Activated naive CD8-positive, alpha-beta T cell treated with anti-CD3 and anti-CD28 coated beads, Interleukin-2, amount 50 U/mL, for 16 hours (primary cell): ENCODE data around the gene SLC16A8.
"Not testable (repeated sequence)": the region's sequence is repeated elsewhere in the genome, so short reads cannot be mapped to it uniquely, and the experiment has no call there.

Experiments used
- DNase-seq: peaks from one replicate; pipeline ENCODE4 v3.0.0-alpha.2; 2020; ENCODE audit warnings: low read depth, low spot score

SLC16A8 gene

DNA sequence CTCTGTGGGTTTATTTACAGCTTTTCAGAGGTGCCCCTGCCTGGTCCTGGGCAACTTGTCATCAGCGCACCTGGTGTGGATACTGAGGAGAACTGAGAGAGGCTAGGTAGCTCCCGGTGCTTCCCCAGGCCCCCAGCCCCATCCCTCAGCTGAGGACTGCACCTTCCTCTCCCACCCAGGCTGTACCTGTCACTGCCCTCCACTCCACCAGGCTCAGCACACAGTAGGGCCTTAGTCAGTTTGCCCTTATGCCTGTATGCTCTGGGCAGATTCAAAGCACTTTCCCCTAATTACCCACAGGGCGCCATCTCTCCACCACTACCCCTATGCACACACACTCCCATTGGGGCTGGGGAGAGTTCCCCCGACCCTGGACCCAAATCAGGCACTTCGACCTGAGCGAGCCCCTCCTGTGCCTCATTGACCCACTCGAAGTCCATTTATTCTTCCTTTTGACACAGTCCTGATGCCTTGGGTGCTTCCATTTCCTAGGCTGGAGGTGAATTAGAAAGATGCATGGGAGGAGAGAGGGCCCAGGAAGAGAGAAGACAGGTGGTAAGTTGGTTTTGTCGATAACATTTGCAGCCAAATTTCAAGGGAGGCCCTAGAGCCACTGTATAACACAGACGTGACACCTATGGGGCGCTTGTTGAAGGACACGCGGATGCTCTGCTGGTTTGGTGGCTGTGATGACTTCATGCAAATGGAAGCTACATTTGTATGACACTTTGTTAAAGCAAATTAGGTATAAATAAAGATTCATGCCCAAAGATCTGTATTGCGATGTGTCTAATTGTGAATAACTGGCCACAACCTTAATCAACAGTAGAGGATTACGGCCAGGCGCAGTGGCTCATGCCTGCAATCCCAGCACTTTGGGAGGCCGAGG is 40.6 kb downstream of the SLC16A8 start:
- no peak for DNase-seq

DNA sequence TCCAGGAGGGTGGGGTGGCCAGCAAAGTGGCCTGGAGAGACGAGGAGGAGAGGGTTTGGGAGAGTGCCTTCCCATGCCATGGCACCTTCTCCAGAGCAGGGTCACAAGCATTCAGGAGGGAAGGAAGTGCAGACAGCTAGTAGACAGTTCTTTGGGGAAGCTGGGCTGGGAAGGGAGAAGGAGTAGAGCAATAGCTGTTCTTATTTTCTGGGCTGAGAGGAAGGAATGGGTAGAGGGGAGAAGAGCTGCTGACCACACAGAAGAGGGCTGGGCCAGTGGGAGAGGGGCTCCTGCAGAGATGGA is 41.5 kb downstream of the SLC16A8 start:
- DNase-seq: no peak

DNA sequence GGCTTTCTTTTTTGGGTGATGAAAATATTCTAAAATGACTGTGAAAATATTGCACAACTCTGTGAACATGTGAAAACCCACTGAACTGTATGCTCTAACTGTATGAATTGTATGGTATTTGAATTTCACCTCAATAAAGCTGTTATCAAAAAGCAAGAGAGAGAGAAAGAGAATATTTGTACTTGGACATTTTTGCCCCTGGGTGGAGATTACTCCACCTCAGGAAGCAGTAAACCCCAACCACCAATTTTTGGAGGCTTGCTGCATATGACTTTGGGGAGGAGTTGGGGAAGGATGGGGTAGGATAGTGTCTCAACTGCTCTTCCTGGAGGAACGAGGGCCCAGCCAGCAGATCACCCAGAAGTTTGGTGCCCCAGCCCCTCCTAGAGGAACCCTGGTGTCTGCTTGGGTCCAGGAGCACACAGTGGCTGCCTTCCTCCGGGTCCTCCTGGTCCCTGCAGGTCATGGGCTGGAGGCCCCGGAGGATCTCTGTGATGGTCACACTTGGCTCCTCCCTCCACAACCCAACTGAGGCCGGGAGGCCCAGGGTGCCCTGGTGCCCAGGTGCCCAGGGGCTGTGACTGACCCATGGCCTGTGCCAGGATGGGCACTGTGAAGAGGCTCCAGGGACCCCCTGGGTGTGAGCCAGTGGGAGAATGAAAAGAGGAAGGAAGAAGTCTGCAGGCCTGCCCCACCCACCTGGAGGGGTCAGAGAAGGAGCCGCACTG is 42.1 kb downstream of the SLC16A8 start:
- DNase-seq: no peak

DNA sequence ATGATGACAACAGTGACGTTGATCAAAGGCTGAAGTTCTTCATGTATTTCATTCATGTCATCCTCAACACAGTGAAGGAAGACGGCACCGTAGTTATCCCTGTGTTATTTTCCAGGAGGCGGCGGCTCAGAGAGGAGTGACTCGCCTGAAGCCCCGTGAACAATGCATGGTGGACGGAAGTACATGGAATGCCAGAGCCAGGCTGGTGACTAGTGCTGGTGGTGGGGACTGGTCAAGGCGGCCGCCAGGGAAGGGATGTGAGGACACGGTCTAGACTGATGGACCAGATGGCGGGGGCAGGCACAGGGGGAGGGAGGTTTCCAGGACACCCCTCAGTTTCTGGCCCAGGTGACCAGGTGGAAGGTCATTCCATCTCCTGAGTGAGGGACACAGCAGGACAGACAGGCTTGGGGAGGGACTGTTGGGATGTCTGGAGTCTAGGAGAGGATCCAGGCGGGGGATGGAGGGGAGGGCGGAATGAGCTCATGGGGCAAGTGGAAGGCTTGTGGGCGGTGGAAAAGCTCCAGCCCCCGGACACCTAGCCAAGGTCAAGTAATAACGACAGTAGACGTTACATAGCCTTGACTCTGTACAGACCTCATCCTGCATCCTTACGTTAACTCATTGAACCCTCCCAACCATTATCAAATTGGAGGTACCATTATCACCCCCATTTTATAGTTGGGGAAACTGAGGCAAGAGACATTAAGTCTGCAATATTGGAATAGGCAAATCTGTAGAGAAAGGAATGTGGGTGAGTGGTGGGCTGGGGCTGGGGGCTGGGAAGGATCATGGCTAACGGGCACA is 42.8 kb downstream of the SLC16A8 start:
- no peak for DNase-seq

DNA sequence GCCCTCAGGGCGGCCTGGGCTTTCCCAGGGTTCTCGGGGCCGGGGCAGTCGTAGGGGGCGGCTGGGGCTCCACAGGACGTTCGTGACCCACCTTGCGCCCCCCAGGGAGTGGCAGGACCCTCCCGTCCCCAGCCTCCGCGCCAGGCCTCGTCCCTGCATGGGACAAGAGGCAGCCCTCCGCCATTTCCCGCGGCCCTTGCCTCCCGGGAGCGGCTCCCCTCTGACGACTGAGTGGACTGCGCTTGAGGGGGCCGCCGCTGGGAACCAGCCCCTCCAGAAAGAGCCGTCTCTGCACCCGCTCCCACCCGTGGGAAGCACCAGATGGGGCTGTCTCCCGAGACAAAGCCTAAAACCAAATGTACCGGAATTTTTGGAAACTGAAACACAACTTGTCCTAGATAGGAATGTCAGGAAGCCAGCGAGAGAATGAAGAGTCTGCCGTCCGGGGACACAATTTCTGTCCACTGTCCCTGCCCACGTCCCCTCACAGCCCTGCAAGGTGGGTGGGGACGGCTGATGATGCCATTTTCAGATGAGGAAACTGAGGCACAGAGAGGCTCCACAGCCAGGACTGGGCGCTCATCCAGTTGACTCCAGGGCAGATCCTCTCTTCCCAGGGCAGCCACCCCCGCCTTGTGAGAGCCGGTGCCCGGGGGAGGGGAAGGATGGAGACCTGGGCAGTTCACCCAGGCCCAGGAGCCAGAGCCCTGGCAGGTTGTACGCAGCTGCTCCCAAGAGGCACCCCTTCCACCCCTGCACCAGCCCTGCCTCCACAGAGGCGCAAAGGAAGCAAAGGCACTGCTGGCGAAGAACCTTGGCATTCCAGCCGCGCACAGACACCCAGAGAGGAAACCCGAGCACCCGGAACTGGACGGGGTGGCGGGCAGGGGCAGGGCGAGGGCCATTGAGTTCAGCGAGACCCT is 44.8 kb downstream of the SLC16A8 start:
- DNase-seq: no peak

DNA sequence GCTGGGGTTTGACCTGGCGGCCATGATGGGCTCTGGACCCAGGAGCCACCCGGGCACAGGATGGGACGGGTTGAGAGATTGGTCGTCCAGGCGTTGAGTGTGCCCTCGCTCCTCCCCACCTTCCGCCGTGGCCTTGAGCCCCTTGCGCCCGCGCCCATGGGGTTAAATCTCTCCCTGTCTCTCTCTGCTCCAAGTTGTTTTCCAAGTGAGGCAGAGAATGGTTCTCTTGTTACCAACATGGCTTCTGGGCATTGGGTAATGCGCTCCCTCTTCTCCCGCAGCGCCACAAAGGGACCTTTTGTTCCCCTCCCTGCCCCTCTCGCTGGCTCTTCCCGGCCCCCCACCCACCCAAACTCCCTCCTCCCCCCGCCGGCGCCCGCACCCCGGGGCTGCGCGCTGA is 45.6 kb downstream of the SLC16A8 start:
- DNase-seq: no peak

DNA sequence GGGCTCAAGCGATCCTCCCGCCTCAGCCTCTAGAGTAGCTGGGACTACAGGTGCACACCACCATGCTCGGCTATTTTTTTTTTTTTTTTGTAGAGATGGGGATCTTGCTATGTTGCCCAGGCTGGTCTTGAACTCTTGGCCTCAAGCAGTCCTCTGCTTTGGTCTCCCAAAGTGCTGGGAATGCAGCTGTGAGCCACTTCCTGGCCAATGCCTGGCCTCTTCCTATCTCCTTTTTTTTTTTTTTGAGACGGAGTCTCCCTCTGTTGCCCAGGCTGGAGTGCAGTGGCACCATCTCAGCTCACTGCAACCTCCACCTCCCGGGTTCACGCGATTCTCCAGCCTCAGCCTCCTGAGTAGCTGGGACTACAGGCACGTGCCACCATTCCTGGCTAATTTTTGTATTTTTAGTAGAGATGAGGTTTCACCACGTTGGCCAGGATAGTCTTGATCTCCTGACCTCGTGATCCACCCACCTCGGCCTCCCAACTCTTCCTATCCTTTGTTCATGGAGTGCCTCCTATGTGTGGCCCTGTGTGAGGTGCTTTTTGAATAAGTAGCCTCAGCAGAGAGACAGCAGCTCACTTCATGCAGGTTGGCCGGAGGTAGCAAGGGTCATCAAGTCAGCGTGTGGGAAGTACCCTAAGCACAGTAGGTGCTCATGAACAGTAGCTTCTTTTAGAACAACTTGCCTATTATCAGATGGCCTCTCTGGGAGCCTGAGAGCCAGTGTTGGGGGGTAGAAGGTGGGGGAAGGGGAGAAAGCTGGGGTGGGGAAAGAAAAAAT is 46.4 kb downstream of the SLC16A8 start:
- not testable (repeated sequence) for DNase-seq

DNA sequence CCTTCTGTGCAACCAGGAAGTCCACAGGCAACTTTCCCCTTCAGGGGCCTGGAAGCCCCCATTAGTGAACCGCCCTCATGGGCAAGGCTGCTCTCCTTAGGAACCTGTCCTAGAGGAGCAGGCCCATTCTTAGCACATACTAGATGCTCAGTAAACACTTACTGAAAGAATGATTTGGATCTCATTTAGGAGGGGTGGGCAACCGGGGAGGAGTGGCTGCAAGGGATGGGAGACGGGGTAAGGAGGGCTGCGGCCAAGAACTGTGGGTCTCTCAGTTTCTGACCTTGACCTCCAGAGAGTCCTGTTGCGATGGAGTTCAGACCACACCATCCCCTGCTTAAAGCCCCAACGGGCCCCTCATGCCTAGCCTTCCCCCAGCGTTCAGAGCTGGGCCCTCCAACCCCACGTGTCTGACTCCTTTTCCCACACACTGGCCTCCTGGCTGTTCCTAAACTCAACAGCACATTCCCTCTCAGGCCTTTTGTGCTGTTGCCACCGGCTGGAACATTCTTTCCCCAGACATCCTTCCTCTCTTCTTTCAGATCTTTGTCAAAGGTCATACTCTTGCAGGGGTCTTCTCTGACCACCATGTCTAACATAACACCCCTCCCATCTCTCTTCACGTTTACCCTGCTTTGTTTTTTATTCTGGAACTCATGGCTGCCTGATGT is 47.5 kb downstream of the SLC16A8 start:
- no peak for DNase-seq

DNA sequence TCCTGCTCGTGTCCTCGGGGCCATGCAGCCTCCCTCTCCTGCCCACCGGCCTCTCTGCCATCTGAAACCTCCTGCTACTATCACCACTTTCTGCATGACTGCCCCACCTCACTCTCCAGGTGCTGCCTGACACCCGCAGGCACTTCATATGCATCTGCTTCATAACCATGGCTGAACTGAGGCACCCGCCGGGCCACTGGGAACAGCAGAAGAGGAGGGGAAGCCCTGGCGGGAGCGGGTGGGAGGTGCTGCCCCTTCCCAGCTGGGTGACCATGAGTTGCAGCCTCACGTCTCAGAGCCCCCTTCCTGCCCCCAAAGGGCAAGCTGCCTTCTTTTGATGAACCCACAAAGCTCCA is 48.5 kb downstream of the SLC16A8 start:
- no peak for DNase-seq

DNA sequence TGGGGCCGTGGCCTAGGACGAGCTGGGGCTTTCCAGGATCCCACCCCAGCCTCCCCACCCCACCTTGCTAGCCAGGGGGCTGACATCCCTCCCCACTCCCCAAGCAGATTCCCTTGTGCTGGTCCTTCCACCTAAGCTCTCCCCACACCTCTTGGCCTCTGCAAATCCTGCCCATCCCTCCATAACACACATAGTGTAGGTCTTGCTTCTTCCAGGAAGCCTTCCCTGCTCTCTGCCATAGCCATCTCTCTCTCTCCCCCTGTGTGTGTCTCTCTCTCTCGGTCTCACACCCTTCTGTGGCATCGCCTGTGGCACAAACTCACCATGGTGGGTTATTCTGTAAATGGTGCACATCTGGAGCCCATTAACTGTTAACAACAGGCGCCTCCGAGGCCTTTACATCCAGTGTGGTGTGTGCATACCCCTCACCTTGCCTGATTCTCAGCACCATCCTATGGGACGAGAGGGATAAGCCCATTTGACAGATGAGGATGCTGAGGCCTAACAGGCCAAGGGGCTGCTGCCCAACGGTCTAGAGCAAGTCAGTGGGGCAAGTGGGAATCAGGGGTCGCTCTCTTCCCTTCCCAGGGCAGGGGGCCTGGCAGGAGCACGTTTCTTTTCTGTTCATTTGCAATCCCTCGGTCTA is 49.0 kb downstream of the SLC16A8 start:
- DNase-seq: no peak

DNA sequence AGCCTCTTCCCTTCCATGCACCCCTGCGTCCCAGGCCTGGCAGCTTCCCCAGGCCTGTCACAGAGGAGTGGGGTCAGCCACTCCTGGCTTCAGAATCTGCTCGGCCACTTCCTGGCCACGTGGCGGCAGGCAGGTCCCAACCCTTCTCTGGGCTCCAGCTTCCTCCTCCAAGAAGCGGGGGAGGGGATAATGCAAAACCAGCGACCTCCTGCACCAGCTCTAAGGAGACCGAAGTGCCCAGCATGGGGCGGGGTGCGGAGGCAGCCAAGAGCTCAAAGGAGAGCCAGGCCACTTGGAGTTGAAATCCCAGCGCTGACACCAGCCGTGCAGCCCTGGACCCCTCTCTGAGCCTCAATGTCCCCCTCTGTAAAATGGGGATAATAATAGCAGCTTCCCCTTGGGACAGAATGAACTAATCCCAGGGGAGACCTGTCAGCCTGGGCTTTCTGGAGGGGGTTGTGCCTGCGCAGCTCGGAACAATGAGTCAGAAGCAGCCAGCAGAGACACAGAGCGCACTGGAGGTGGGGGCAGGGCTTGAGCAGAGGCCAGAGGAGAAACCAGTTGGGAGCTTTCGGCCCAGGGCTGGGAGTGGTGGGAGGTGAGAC is 49.6 kb downstream of the SLC16A8 start:
- no peak for DNase-seq

DNA sequence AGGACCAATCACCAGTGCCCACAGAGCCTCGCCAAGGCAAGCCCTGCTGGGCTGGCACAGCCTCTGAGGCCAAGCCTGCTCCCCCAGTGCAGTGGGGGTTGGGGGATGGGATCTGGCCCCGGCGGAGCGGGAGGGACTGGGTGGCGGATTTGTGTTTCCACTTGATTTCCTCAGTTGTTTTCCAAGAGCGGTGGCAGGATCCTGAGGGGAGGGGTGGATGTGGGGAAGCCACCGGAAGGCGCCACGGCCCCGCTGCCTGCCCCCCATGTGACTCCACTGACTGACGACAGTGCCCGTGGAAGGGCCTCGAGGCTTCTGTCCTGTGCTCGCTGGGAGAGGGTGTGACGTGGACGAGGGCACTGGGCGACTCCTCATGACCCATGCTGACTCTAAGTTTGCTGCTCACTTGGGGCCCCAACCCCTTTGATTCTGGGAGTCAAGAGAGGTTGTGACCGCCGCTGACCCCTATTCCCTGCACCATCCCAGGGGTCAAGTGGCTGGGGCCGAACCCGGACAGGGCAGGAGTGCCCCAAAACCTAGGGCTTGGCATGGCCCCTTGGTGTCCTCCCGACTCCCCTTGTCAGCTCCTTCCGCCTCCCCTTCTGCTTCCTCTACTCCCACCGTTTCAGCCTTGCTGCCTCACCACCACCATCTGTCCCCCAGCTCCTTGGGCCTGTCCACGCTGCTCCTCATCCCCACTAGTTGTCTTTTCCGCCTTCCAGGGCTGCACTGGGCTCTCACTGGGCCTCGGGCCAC is 50.3 kb downstream of the SLC16A8 start:
- no peak for DNase-seq

DNA sequence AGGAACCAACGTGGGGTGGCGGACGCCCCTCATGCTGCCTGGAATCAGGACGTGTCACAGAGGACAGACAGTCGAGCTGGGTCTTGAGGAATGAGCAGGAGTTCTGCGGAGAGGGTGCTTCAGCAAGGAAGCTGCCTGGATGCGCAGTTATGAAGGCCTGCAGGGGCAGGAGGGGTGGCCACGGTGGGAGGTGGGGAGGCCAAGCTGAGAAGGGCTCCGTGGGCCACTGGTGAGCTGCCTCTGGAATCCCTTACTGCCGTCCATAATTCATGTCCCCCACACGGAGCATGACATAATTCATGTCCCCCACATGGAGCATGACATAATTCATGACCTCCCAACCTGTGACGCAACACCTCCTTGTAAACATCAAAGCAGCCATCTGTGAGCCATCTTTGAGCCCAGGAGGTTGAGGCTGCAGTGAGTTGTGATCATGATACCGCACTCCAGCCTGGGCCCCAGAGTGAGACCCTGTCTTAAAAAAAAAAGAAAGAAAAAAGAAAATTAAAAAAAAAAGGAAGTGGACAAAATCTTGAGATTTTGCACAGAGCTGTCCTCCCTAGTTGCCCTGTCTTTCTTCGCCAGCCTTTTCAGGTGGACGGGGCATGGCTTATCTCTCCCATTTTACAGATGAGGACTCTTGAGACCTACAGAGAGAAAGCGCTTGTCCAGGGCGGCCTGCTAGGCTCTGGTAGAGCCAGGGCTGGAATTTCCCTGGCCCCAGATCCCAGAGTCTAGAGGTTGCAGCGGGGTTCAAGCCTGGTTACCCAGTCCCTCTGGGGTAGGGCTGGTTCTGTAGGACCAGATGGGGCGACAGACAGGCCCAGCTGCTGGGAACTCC is 51.1 kb downstream of the SLC16A8 start:
- DNase-seq: no peak

DNA sequence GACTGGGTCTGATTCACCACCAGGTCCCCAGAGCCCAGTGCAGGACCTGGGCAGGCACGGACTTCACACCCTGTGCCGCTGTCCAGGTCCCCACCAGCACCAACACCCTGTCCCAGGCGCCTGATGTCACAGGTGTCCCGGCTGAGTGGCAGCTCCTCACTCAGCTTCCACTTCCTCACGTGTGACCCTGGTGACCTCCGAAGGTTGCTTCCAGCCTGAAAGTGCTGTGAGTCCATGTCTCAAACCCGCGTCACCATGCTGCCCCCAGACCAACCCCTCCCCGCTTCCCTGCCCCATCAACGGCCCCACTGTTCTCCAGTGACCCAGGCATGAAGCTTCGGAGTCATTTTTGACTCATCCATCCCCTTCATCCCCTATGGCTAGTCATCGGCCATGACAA is 52.5 kb downstream of the SLC16A8 start:
- no peak for DNase-seq

DNA sequence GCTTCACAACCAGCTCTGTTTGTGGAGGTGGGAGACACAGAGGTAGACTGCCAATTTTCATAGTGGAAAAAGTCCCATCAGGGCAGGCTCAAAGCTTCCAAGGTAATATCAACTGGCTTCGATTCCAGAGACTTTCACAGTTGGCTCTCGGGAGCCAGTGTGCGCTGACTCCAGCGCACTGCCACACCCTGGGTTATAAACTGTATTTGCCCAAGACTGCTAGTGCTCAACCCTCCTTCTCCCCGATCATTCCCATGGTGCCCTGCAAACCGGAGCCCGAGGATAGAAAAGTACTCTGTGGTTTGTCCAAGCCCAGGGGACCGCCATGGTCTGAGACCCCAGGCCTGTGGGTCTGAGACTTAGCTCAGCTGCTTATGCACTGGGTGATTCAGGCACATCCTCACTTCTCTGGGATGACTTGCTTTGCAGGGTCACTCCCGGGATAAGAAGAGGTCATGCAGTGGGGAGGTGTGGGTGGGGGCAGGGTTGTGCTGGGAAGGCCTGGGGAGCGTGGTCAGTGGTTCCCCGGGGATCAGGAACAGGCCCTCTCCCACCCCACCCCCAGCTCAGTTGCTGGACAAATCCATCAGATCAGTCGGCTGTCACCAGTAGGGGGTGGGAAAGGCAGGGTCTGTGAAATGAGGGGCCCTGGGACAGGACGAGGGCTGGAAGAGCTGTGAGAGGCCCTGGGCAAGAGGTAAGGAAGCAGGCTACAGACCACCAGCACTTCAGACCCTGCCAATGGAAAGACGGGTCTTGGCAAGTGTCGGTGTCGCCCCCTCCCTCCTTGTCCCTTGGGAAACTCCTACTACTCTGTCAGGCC is 53.5 kb downstream of the SLC16A8 start:
- no peak for DNase-seq

DNA sequence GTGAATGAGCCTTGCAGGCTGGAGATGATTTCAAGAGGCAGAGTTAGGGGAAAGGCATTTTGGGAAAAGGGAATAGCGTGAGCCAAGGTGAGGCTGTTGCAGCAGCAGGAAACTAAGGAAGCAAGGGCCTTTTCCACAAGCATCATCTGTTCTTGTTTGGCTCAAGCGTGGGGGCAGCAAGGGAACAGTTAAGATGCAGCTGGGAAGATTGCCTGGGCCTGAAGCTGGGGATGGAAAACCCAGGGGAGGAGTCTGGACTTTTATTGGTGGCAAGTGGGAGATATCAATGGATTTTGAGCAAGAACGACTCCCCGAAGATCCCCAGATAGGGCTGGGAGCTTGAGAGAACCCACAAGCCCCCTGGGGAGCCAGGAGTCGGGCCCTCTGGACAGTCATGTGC is 54.1 kb downstream of the SLC16A8 start:
- DNase-seq: no peak

DNA sequence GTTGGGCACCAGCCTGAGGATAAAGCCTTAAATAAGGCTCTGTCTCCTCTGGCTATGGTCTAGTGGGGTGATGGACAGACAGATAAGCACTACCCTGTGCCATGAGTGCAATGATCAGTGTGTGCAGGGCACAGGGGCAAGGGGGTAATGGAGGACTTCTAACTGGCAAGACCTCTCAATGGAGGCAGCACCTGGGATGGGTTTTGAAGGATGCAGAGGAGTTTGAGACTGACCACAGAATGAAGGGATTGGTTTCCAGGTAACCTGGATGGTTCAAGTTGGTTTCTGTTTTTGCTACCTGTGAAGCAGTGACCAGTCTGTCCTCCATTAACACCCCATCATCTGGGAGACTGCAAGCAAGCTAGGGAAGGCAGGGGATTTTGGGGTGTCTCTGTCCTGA is 54.6 kb downstream of the SLC16A8 start:
- DNase-seq: no peak
